Mesangial cell (primary cell): ENCODE data around the gene SRPRB. TPM values are rescaled to one million over a fixed set of nuclear protein-coding genes. Genes with fewer than 3 reads are reported as not detected.

ENCODE experiments used
- total RNA-seq: library from RNA; depleted of rRNA; stranded (reverse); fragments of >200 nt; gene quantifications from 2 replicates; pipeline ENCODE4 v1.2.3, GENCODE V29; 2015

Gene SRPRB, protein sequence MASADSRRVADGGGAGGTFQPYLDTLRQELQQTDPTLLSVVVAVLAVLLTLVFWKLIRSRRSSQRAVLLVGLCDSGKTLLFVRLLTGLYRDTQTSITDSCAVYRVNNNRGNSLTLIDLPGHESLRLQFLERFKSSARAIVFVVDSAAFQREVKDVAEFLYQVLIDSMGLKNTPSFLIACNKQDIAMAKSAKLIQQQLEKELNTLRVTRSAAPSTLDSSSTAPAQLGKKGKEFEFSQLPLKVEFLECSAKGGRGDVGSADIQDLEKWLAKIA
- 27.3 and 41.1 TPM in 2 replicates for total RNA-seq

DNA sequence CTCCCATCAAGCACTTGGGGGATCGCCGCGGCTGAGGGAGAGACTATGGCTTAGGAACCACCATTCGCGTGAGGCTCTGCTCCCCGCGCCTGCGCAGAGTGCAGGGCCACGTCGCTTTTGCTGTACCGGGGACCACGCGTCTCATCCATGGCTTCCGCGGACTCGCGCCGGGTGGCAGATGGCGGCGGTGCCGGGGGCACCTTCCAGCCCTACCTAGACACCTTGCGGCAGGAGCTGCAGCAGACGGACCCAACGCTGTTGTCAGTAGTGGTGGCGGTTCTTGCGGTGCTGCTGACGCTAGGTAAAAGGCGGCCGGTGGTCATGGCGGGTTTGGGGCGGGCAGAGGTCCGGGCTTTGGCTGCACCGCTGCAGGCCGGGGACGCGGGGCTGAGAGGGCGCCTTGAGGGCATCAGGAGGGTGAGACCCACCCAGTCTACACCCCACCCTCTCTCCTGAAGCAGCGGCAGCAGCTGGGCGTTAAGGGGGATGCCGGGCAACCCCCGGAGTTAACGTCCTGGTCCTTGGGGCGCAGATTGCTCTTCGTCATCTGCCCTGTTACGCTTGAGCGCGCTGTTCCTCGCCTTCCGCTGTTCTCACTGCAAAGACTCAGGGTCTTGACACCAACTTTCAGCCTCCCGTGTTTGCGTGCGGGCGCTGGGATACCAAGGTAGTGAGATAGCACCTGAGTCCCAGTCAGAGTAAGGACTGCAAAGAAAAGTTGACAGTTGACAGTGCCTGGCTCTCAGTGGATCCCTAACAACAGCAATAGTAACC is at the start of gene SRPRB:
Gene SRPRB, plus strand, starts transcription at position 114 of the 774 bp plus-strand sequence. Its CDS starts 34 bp downstream, at position 148.

Other genes with a start within 250 kb of the SRPRB start
- 77.3 and 92.6 TPM in 2 replicates for gene CDV3, start 232.1 kb upstream of the SRPRB start, total RNA-seq
- gene TOPBP1, start 143.9 kb upstream of the SRPRB start, total RNA-seq, result 8.6 and 25.9 TPM in 2 replicates
- gene TF, start 59.4 kb upstream of the SRPRB start, total RNA-seq, result under 0.01 and 0.16 TPM in 2 replicates
- gene RAB6B, start 90.1 kb downstream of the SRPRB start, total RNA-seq, result 1.3 and 3.3 TPM in 2 replicates
- 0.33 and 2.4 TPM in 2 replicates for gene SLCO2A1, start 224.1 kb downstream of the SRPRB start, total RNA-seq